Measurements from ENCODE around the gene KDM4E.

DNA sequence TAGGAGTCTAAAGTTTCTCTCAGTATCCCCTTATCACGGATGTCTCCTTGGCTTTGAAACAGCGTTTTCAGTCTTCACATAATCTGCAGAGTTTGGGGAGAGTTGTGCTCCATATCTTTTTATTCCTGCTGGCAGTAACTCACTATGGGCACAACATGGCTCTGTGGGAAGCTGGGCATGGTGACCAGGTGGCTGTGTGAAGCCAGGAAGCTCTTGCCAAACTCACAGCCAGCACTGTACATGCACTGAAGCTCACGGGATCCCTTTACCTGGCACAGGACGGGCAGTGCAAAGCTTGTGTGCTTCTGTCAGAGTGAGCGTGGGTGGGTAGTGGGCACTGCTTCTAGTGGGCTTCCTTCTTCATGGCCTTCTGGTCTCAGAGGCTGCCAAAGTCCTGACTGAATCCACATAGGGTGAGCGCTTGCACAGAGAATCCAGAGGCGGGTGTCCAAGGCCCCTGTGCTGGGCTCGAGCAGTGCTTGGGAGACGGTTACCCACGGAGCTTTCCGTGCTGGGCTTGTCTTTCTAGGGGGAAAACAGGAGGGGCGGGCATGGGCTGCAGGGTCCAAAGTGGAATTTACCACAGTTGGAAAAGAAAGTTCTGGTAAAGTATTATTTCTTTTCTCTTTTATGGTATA is 10.8 kb upstream of the KDM4E start:
- TF ChIP-seq CTCF (IDR thresholded peaks at IDR 0.05) (no peak), POLR2A (IDR thresholded peaks at IDR 0.05) (no peak), EP300 (IDR thresholded peaks at IDR 0.05) (no peak)

Data from tibial nerve (tissue), 4 donors.